Type B pancreatic cell (in vitro differentiated cells): ENCODE measurements around the gene ZNF362. TPM values are rescaled to one million over a fixed set of nuclear protein-coding genes. Genes with fewer than 3 reads are reported as not detected.

Experiments used
- DNase-seq: peaks from one replicate; pipeline ENCODE4 v3.0.0; 2021; ENCODE audit warnings: mixed read lengths; ENCODE audit not compliant: unreplicated experiment; ENCODE audit errors: extremely low spot score
- H3K27ac Mint-ChIP-seq: 2 replicates; pipeline ENCODE4 v1.8.0; 2021; ENCODE audit warnings: mild to moderate bottlenecking, mixed read lengths
- H3K27me3 Mint-ChIP-seq: 2 replicates; pipeline ENCODE4 v1.8.0; 2021; ENCODE audit warnings: mixed read lengths
- H3K36me3 Mint-ChIP-seq: 2 replicates; pipeline ENCODE4 v1.8.0; 2021; ENCODE audit warnings: mixed read lengths
- H3K4me1 Mint-ChIP-seq: one replicate; pipeline ENCODE4 v1.8.0; 2021; ENCODE audit warnings: mixed read lengths; ENCODE audit not compliant: unreplicated experiment
- H3K4me3 Mint-ChIP-seq: 2 replicates; pipeline ENCODE4 v1.8.0; 2021; ENCODE audit warnings: mild to moderate bottlenecking, mixed read lengths
- H3K9me3 Mint-ChIP-seq: 2 replicates; pipeline ENCODE4 v1.8.0; 2021; ENCODE audit warnings: mixed read lengths
- CTCF ChIP-seq: fragments of 200-600 bp; sonication (generic); conservative IDR thresholded peaks from 2 replicates; pipeline ENCODE4 v1.5.0; 2021; ENCODE audit warnings: antibody characterized with exemption, mild to moderate bottlenecking
- total RNA-seq: library from RNA; stranded (reverse); gene quantifications from 2 replicates; pipeline ENCODE4 v1.2.1, GENCODE V29; 2021; ENCODE audit warnings: low replicate concordance

The ZNF362 gene
- total RNA-seq, 1 donor from 2014 or later: 66.5 TPM

- no peak for DNase-seq
- no peak for TF ChIP-seq CTCF
- H3K36me3 Mint-ChIP-seq: no peaks in the 10 kb centered on the region
- no peak overlapping the region for H3K27ac Mint-ChIP-seq
- H3K4me3 Mint-ChIP-seq: no peak overlapping the region
- peaks cover 14% of the 10 kb centered on the region for H3K4me1 Mint-ChIP-seq
- no peaks in the 10 kb centered on the region for H3K27me3 Mint-ChIP-seq
- H3K9me3 Mint-ChIP-seq: no peaks in the 10 kb centered on the region
These were observed 60.3 kb downstream of the ZNF362 start for GRCh38 chr1:33316601-33317000.

- H3K9me3 Mint-ChIP-seq: no peaks in the 10 kb centered on the region
- H3K27ac Mint-ChIP-seq: no peak overlapping the region
- no peaks in the 10 kb centered on the region for H3K27me3 Mint-ChIP-seq
- H3K36me3 Mint-ChIP-seq: no peaks in the 10 kb centered on the region
- no peak for DNase-seq
- H3K4me3 Mint-ChIP-seq: no peak overlapping the region
- H3K4me1 Mint-ChIP-seq: peaks cover 14% of the 10 kb centered on the region
- TF ChIP-seq CTCF: no peak
These were observed 61.1 kb downstream of the ZNF362 start for GRCh38 chr1:33317354-33317753.

GRCh38 chr1:33317946-33318345 lies 61.7 kb downstream of the ZNF362 start:
- no peak for TF ChIP-seq CTCF
- Mint-ChIP-seq H3K27ac (no peak overlapping the region), H3K9me3 (no peaks in the 10 kb centered on the region), H3K4me1 (peaks cover 14% of the 10 kb centered on the region), H3K36me3 (peaks cover 2% of the 10 kb centered on the region), H3K27me3 (no peaks in the 10 kb centered on the region), H3K4me3 (no peak overlapping the region)
- DNase-seq: no peak

- H3K27ac Mint-ChIP-seq: peak overlapping the region; percentile 35
- TF ChIP-seq CTCF: no peak
- H3K4me3 Mint-ChIP-seq: no peak overlapping the region
- no peaks in the 10 kb centered on the region for H3K9me3 Mint-ChIP-seq
- H3K27me3 Mint-ChIP-seq: no peaks in the 10 kb centered on the region
- no peak for DNase-seq
- peaks cover 6% of the 10 kb centered on the region for H3K36me3 Mint-ChIP-seq
- H3K4me1 Mint-ChIP-seq: peaks cover 14% of the 10 kb centered on the region
These were observed 63.1 kb downstream of the ZNF362 start for GRCh38 chr1:33319186-33319948.

- H3K36me3 Mint-ChIP-seq: peaks cover 9% of the 10 kb centered on the region
- H3K27ac Mint-ChIP-seq: no peak overlapping the region
- H3K27me3 Mint-ChIP-seq: no peaks in the 10 kb centered on the region
- H3K4me1 Mint-ChIP-seq: peaks cover 10% of the 10 kb centered on the region
- H3K4me3 Mint-ChIP-seq: no peak overlapping the region
- no peak for TF ChIP-seq CTCF
- DNase-seq: no peak
- no peaks in the 10 kb centered on the region for H3K9me3 Mint-ChIP-seq
These were observed 63.8 kb downstream of the ZNF362 start for GRCh38 chr1:33319949-33320618.
